ENCODE results near the gene STARD3NL. TPM values are rescaled to one million over a fixed set of nuclear protein-coding genes. Genes with fewer than 3 reads are reported as not detected.

The STARD3NL gene
- total RNA-seq, 2 experiments from 2014 or later, result 16.3 to 21.7 TPM

DNA sequence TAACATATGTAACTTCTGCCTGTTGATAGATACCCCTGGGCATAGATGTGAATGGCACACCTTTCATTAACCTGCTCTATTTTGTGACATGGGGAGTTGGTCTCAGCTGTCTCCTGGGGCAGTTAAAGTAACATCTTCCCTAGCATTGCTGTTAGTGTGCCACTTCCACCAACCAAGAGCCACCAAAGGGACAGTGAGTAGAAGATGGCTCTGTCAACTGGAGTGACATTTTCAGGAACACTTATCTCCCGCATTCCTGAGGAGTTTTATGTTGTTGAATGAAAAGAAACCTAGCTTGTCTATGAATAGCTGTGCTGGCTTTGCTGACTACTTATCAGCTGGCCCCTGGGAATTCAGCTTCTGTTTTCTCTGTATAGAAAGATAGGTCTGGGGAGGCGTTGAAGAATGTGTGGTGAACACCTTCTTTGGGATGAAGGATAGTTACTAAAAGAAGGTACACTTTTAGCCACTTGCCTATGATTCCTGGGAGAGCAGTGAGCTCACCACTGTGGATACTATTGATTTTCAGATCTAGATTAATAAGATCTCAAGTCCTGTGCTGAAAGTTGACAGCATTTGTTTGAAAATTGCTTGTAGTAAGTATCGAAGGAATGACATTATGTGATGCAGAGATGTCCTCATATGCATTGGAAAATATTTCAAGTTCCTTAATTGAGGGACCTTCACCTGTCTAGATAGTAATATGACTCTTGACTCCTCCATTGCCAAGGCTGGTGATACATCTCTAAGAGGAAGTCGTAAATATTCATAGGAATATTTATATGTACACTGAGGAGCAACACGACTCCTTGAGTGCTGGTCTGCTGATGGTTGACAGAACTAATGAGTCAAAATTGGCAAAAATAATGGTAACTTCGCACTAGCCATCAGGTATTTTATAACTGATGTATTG is 7.6 kb downstream of the STARD3NL start:
- Histone ChIP-seq H3K27ac (ENCODE audit: low read depth, low read length, poor library complexity, severe bottlenecking) (no peak overlapping the region), H3K9me2 (ENCODE audit: insufficient read depth, low read length) (no peaks in the 10 kb centered on the region), H3K4me2 (ENCODE audit: low read length) (no peak overlapping the region), H2AFZ (ENCODE audit: low read length) (no peak overlapping the region), H4K20me1 (ENCODE audit: insufficient read depth, low read length) (no peaks in the 10 kb centered on the region), H3K4me3 (ENCODE audit: low read depth, low read length, poor library complexity, severe bottlenecking) (no peak overlapping the region), H3K36me3 (ENCODE audit: insufficient read depth, low read length) (no peaks in the 10 kb centered on the region), H3K79me2 (ENCODE audit: insufficient read depth, low read depth, low read length) (peaks cover 13% of the 10 kb centered on the region; the same call in 1 of the 2 replicates), H3K4me1 (ENCODE audit: insufficient read depth, low read length, poor library complexity, severe bottlenecking) (peaks cover 5% of the 10 kb centered on the region), H3K9me3 (ENCODE audit: low read length) (no peaks in the 10 kb centered on the region)
- CTCF ChIA-PET (ENCODE audit: unreplicated experiment), result no interaction called here
- POLR2A ChIA-PET, result interaction anchor here (0.6 to 1.2 kb wide), 2 partner anchors 37 to 315 kb away, joined by 3 read pairs; no protein-coding TSS in a partner anchor
- intact Hi-C loops (cut with micrococcal nuclease; ENCODE audit: unreplicated experiment), result no loop called here
- no peak for TF ChIP-seq EZH2phosphoT487 (IDR thresholded peaks at IDR 0.05; ENCODE audit: borderline replicate concordance, low read depth, low read length)
- TF ChIP-seq, protein P1, sequence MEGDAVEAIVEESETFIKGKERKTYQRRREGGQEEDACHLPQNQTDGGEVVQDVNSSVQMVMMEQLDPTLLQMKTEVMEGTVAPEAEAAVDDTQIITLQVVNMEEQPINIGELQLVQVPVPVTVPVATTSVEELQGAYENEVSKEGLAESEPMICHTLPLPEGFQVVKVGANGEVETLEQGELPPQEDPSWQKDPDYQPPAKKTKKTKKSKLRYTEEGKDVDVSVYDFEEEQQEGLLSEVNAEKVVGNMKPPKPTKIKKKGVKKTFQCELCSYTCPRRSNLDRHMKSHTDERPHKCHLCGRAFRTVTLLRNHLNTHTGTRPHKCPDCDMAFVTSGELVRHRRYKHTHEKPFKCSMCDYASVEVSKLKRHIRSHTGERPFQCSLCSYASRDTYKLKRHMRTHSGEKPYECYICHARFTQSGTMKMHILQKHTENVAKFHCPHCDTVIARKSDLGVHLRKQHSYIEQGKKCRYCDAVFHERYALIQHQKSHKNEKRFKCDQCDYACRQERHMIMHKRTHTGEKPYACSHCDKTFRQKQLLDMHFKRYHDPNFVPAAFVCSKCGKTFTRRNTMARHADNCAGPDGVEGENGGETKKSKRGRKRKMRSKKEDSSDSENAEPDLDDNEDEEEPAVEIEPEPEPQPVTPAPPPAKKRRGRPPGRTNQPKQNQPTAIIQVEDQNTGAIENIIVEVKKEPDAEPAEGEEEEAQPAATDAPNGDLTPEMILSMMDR (conservative IDR thresholded peaks at IDR 0.05; ENCODE audit: low read length), result no peak
- no peak for DNase-seq (ENCODE audit: low spot score)
- BruUV-seq (replicated peaks), result no TSS peak

DNA sequence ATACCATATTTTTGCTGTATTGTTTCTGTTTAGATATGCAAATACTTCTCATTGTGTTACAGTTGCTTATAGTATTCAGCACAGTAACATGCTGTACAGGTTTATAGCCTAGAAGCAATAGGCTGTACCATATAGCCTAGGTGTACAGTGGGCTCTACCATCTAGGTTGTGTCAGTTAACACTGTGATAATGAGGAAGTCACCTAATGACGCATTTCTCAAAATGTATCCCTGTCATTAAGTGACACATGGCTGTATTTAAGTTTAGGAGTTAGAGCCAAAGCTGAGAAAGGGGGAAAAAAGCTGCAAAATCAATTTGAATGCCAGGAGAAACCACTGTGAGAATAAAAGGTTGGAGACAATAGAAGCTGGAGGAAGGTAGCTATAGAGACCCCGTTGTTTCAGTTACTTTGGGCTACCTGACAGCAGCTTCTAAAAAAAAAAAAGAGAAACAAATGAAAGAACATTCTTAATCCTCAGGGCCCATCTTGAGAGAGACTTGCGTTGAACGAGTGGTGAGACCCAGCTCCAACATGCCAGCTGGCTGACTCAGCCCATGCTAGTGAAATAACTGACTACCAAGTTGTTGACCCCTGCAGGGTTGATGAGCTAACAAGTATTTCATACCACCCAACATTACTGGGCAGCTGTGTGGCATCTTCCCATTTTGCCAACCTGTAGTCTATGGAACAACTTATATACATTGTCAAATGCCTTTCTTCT is 8.7 kb downstream of the STARD3NL start:
- ChIA-PET POLR2A (interaction anchor here (0.6 to 1.2 kb wide), 2 partner anchors 14 to 36 kb away, joined by 3 read pairs; no protein-coding TSS in a partner anchor), CTCF (ENCODE audit: unreplicated experiment) (no interaction called here)
- Histone ChIP-seq H3K4me3 (ENCODE audit: low read depth, low read length, poor library complexity, severe bottlenecking) (no peak overlapping the region), H4K20me1 (ENCODE audit: insufficient read depth, low read length) (no peaks in the 10 kb centered on the region), H3K9me2 (ENCODE audit: insufficient read depth, low read length) (no peaks in the 10 kb centered on the region), H3K36me3 (ENCODE audit: insufficient read depth, low read length) (no peaks in the 10 kb centered on the region), H3K9me3 (ENCODE audit: low read length) (peaks cover 7% of the 10 kb centered on the region; the same call in 1 of the 2 replicates), H3K4me1 (ENCODE audit: insufficient read depth, low read length, poor library complexity, severe bottlenecking) (peaks cover 5% of the 10 kb centered on the region), H3K79me2 (ENCODE audit: insufficient read depth, low read depth, low read length) (peaks cover 5% of the 10 kb centered on the region; the same call in 1 of the 2 replicates), H3K27ac (ENCODE audit: low read depth, low read length, poor library complexity, severe bottlenecking) (no peak overlapping the region), H3K4me2 (ENCODE audit: low read length) (no peak overlapping the region), H2AFZ (ENCODE audit: low read length) (no peak overlapping the region)
- TF ChIP-seq, protein P1 (conservative IDR thresholded peaks at IDR 0.05; ENCODE audit: low read length), result no peak
- TF ChIP-seq EZH2phosphoT487 (IDR thresholded peaks at IDR 0.05; ENCODE audit: borderline replicate concordance, low read depth, low read length), result no peak
- no peak for DNase-seq (ENCODE audit: low spot score)
- intact Hi-C loops (cut with micrococcal nuclease; ENCODE audit: unreplicated experiment), result no loop called here
- BruUV-seq (replicated peaks), result no TSS peak
